Limb (tissue), 2 donors: ENCODE results near the gene LPAR6.

ENCODE experiments used
- DNase-seq, 2 donors: peaks; one replicate each; pipeline ENCODE4 v3.0.0-alpha.2; 2016; ENCODE audit errors: extremely low spot score in 2 of 2

Gene LPAR6

GRCh38 chr13:48370815-48371214, 42.1 kb downstream of the LPAR6 start:
- DNase-seq, result no peak

- DNase-seq, result no peak
Observed at GRCh38 chr13:48369988-48370387, 42.9 kb downstream of the LPAR6 start.
